Activated T-cell treated with anti-CD3 and anti-CD28 coated beads, Interleukin-2, amount 50 U/mL, for 72 hours (primary cell): Measurements from ENCODE around the gene GCK. TPM values are rescaled to one million over a fixed set of nuclear protein-coding genes. Genes with fewer than 3 reads are reported as not detected.

ENCODE experiments used
- ATAC-seq, 2 donors: fragments of 150-1000 bp; cut with Tn5 transposase; replicated peaks in 1 of 2; 2 replicates each; pipeline ENCODE4 v1.10.0; 2021; ENCODE audit warnings: moderate library complexity in 2 of 2, mild to moderate bottlenecking in 1 of 2
- DNase-seq, 2 donors: peaks; one replicate each; pipeline ENCODE4 v3.0.0; 2021 to 2022; ENCODE audit warnings: mixed read lengths in 1 of 2
- H3K27ac Mint-ChIP-seq: one replicate; pipeline ENCODE4 v1.8.0; 2022; ENCODE audit warnings: mild to moderate bottlenecking, moderate library complexity, mixed read lengths
- H3K27me3 Mint-ChIP-seq: one replicate; pipeline ENCODE4 v1.8.0; 2022; ENCODE audit warnings: low read depth, mixed read lengths
- H3K36me3 Mint-ChIP-seq, 2 donors: one replicate each; pipeline ENCODE4 v1.8.0; 2022; ENCODE audit warnings: mixed read lengths in 2 of 2, mild to moderate bottlenecking in 1 of 2; ENCODE audit not compliant: insufficient read depth in 2 of 2
- H3K4me1 Mint-ChIP-seq: one replicate; pipeline ENCODE4 v1.8.0; 2022; ENCODE audit warnings: low read depth, mixed read lengths
- H3K4me3 Mint-ChIP-seq, 2 donors: one replicate each; pipeline ENCODE4 v1.8.0; 2022; ENCODE audit warnings: mild to moderate bottlenecking in 2 of 2, mixed read lengths in 2 of 2, moderate library complexity in 2 of 2
- H3K9me3 Mint-ChIP-seq, 2 donors: one replicate each; pipeline ENCODE4 v1.8.0; 2022; ENCODE audit warnings: mixed read lengths in 2 of 2
- total RNA-seq, 2 donors: library from RNA; stranded (reverse); gene quantifications; one replicate each; pipeline ENCODE4 v1.2.3, GENCODE V29; 2022

The GCK gene
- total RNA-seq, 2 donors from 2014 or later = 0.67 to 1.3 TPM

GRCh38 chr7:44218418-44219201, 29.4 kb upstream of the GCK start:
- Mint-ChIP-seq H3K27me3 (no peaks in the 10 kb centered on the region), H3K4me3 (no peak overlapping the region), H3K4me1 (no peaks in the 10 kb centered on the region), H3K9me3 (no peaks in the 10 kb centered on the region), H3K36me3 (no peaks in the 10 kb centered on the region), H3K27ac (no peak overlapping the region)
- ATAC-seq = peak in 1 of 2 donors; percentile 14
- DNase-seq = no peak

- Mint-ChIP-seq H3K36me3 (no peaks in the 10 kb centered on the region), H3K4me1 (no peaks in the 10 kb centered on the region), H3K27me3 (no peaks in the 10 kb centered on the region), H3K9me3 (no peaks in the 10 kb centered on the region), H3K27ac (no peak overlapping the region), H3K4me3 (no peak overlapping the region)
- no peak for DNase-seq
- ATAC-seq = peak; percentile 4 to 5
Observed at GRCh38 chr7:44217852-44218402, 28.7 kb upstream of the GCK start.

- H3K27ac Mint-ChIP-seq = no peak overlapping the region
- ATAC-seq (no peak), DNase-seq (no peak)
- no peaks in the 10 kb centered on the region for H3K4me1 Mint-ChIP-seq
- H3K9me3 Mint-ChIP-seq = no peaks in the 10 kb centered on the region
- H3K4me3 Mint-ChIP-seq = no peak overlapping the region
- no peaks in the 10 kb centered on the region for H3K27me3 Mint-ChIP-seq
- no peaks in the 10 kb centered on the region for H3K36me3 Mint-ChIP-seq
Observed at GRCh38 chr7:44217223-44217714, 28.0 kb upstream of the GCK start.

GRCh38 chr7:44216521-44217222, 27.4 kb upstream of the GCK start:
- DNase-seq = no peak

GRCh38 chr7:44216019-44216418, 26.8 kb upstream of the GCK start:
- Mint-ChIP-seq H3K36me3 (peaks cover 0 to 2% of the 10 kb centered on the region in 2 donors), H3K9me3 (no peaks in the 10 kb centered on the region), H3K27me3 (no peaks in the 10 kb centered on the region), H3K4me3 (no peak overlapping the region), H3K4me1 (no peaks in the 10 kb centered on the region), H3K27ac (no peak overlapping the region)
- ATAC-seq (no peak), DNase-seq (no peak)

More at GRCh38 chr7:44216521-44217222, 27.4 kb upstream of the GCK start:
- H3K36me3 Mint-ChIP-seq = no peaks in the 10 kb centered on the region
- no peak for ATAC-seq
- H3K27ac Mint-ChIP-seq = no peak overlapping the region
- no peaks in the 10 kb centered on the region for H3K27me3 Mint-ChIP-seq
- H3K9me3 Mint-ChIP-seq = no peaks in the 10 kb centered on the region
- H3K4me1 Mint-ChIP-seq = no peaks in the 10 kb centered on the region
- H3K4me3 Mint-ChIP-seq = no peak overlapping the region

GRCh38 chr7:44215531-44215930, 26.3 kb upstream of the GCK start:
- no peak for ATAC-seq
- Mint-ChIP-seq H3K27me3 (no peaks in the 10 kb centered on the region), H3K27ac (no peak overlapping the region), H3K36me3 (peaks cover 0 to 2% of the 10 kb centered on the region in 2 donors), H3K9me3 (no peaks in the 10 kb centered on the region), H3K4me3 (no peak overlapping the region), H3K4me1 (no peaks in the 10 kb centered on the region)
- no peak for DNase-seq

GRCh38 chr7:44213877-44214388, 24.7 kb upstream of the GCK start:
- no peaks in the 10 kb centered on the region for H3K4me1 Mint-ChIP-seq
- no peak overlapping the region for H3K27ac Mint-ChIP-seq
- H3K36me3 Mint-ChIP-seq = peaks cover 3 to 5% of the 10 kb centered on the region in 2 donors
- H3K27me3 Mint-ChIP-seq = no peaks in the 10 kb centered on the region
- no peak for ATAC-seq
- no peaks in the 10 kb centered on the region for H3K9me3 Mint-ChIP-seq
- no peak for DNase-seq
- H3K4me3 Mint-ChIP-seq = no peak overlapping the region

- no peaks in the 10 kb centered on the region for H3K9me3 Mint-ChIP-seq
- DNase-seq (no peak), ATAC-seq (no peak)
- no peak overlapping the region for H3K27ac Mint-ChIP-seq
- H3K4me1 Mint-ChIP-seq = no peaks in the 10 kb centered on the region
- H3K27me3 Mint-ChIP-seq = no peaks in the 10 kb centered on the region
- no peak overlapping the region for H3K4me3 Mint-ChIP-seq
- peaks cover 3 to 7% of the 10 kb centered on the region in 2 donors for H3K36me3 Mint-ChIP-seq
Observed at GRCh38 chr7:44213206-44213876, 24.1 kb upstream of the GCK start.

GRCh38 chr7:44212581-44213184, 23.4 kb upstream of the GCK start:
- Mint-ChIP-seq H3K4me1 (no peaks in the 10 kb centered on the region), H3K9me3 (no peaks in the 10 kb centered on the region), H3K4me3 (no peak overlapping the region), H3K27me3 (no peaks in the 10 kb centered on the region), H3K27ac (no peak overlapping the region), H3K36me3 (peaks cover 3 to 7% of the 10 kb centered on the region in 2 donors)
- no peak for ATAC-seq
- DNase-seq = no peak

GRCh38 chr7:44212018-44212417, 22.8 kb upstream of the GCK start:
- Mint-ChIP-seq H3K27ac (no peak overlapping the region), H3K9me3 (no peaks in the 10 kb centered on the region), H3K4me3 (no peak overlapping the region), H3K27me3 (no peaks in the 10 kb centered on the region), H3K4me1 (no peaks in the 10 kb centered on the region), H3K36me3 (peaks cover 3 to 7% of the 10 kb centered on the region in 2 donors)
- no peak for DNase-seq
- ATAC-seq = no peak

- Mint-ChIP-seq H3K27ac (no peak overlapping the region), H3K4me1 (no peaks in the 10 kb centered on the region), H3K27me3 (no peaks in the 10 kb centered on the region), H3K4me3 (no peak overlapping the region), H3K9me3 (no peaks in the 10 kb centered on the region), H3K36me3 (peaks cover 5 to 7% of the 10 kb centered on the region in 2 donors)
- ATAC-seq (no peak), DNase-seq (no peak)
Observed at GRCh38 chr7:44211126-44211675, 22.0 kb upstream of the GCK start.

- DNase-seq (no peak), ATAC-seq (no peak)
- no peak overlapping the region for H3K27ac Mint-ChIP-seq
- H3K9me3 Mint-ChIP-seq = no peaks in the 10 kb centered on the region
- H3K27me3 Mint-ChIP-seq = no peaks in the 10 kb centered on the region
- no peak overlapping the region for H3K4me3 Mint-ChIP-seq
- peaks cover 5% of the 10 kb centered on the region for H3K4me1 Mint-ChIP-seq
- H3K36me3 Mint-ChIP-seq = peaks cover 7 to 8% of the 10 kb centered on the region in 2 donors
Observed at GRCh38 chr7:44210107-44210506, 20.9 kb upstream of the GCK start.
